GM18526 (cell line): ENCODE measurements around the gene TPK1.

Experiments
- POLR2A ChIP-seq: IDR thresholded peaks from 3 replicates; pipeline ENCODE4 v1.6.1; 2011; ENCODE audit not compliant: insufficient read length; ENCODE audit errors: extremely low read depth

The TPK1 gene

DNA sequence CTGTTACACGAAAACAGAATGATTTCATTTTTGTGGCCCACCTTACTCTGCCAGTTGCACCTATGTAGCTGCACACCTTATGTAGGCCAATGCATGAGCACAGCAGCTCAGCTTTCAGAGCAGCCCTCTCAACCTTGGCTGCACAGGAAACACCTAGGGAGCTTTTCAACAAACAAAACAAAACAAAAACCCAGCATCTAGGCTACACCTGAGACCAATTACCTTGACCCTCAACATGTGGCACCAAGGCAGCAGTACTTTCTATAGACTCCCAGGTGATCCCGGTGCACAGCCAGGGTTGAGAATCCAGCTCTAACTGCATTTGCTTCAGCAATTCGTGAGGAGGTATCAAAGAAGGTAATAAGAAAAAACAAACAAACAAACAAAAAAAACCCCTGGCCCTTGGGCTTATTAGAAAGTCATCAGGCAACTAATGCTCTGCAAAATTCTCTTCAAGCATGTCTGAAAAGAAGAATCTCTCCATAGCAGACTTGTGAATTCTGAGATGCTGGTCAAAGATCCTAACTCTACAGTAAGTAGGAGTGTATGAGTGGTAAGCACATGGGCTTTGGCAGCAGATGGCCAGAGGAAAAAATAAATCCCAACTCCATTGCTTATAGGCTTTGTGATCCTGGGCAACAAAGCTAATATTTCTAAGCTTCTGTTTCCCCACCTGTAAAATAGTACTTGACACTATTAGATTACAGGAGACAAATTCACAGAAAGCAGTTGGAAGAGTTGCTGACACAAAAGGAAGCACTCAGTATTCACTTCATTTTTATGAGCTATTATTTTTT lies 318.9 kb downstream of the TPK1 start:
- no peak for TF ChIP-seq POLR2A

DNA sequence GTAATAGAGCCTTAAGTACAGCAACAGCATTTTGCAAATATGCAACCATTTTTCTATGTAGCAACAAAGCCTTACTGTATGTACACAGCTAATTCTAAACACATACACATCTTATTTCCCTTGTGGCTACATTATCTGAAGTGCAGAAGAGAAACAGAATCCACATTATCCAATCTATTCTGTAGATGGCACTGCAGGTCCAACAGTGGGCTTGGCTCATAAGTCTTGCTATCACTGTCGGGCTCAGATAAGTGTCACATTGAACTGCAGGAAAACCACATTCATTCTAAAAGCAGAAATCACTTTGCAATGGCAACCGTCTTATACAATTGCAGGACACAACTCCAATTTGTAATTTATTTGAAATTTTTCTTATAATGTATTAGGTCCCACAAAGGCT lies 322.5 kb downstream of the TPK1 start:
- no peak for TF ChIP-seq POLR2A

DNA sequence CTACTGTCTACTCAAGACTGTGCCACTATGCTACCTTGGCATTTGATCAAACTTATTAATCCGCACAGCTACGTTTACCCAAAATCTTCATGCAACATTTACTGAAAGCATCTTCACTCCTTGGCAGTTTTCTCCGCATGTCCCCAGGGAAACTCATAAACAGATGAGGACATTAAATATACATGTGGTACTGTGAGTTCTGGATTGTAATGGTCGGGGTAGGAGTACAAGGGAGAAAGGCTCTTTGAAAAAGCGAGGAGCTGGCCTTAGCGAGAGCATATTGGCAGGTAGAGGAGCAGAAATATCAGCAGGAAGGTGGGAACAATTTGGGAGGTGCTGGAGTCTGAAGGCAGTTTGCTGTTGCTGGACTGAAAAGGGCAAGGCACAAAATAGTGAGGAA lies 325.2 kb downstream of the TPK1 start:
- TF ChIP-seq POLR2A, result no peak

DNA sequence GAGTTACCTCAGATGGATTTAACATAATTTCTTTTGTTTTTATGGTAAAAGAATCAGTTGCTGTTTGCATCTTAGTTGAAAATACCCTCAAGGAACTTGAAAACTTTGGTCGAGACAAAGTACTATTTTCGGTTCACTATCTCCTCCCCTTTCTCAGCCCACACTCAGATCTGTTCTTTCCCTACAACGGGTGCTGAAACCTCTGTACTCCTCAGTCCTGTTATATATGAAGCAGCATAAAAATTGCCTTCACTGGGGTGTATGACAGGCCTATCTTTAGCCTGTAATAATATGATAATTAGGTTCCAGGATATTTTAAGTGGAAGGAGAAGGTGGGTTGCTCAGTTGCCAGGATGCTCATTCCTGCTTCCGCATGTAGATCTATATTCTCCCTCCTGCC lies 327.2 kb downstream of the TPK1 start:
- no peak for TF ChIP-seq POLR2A

DNA sequence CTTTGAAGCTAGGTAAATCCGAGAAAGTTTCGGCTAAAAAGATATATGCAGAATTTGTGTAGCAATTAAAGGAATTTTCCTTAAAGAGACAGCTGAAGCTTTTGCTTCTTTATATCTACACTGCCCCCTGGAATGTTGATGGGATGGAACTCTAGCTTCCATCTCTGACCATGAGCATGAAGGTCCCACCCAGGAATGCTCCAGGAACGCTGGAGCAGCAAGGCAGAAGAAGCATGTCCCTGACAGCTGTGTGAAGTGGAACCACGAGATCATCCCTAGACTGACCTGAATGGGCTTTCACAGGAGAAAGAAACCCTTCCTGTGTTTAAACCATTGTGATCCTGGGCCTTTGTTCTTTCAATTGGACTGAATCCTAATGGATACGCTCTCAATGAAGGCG lies 332.6 kb downstream of the TPK1 start:
- TF ChIP-seq POLR2A, result no peak

DNA sequence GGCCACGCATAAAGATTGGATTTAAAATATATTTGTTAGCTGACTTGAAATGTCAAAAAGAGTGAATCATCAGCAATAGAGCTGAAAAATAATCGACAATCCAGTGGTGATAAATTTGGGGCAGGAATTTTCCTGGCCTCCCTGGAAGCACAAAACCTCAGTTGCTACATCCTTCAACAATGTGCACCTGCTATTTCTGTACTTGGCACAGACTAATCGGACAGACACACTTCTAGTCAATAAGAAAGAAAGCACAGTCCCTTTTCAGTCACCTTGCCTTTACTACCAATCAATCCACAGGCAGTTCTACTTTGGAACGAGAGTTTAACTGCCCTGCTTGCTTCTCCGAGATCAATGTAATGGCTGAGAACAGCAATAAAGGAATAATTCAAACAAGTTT lies 335.6 kb downstream of the TPK1 start:
- no peak for TF ChIP-seq POLR2A

DNA sequence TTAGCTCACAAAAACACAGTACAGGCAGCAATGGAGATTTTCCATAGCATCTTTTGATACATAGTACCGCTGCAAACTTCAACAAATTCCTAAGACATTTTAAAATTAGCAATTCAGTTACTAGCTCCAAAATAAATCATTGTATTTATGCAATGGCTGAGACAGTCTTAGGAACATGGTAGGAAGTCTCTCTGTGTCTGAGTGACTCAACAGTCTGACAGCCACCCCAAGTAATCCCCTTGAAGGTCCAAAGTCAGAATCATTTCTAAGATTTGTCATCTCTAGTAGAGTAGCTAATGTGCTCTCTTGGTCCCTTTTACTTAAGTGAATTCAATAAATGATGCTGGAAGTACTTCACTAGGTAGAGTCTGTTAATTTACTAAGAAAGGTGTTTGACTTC lies 338.6 kb downstream of the TPK1 start:
- no peak for TF ChIP-seq POLR2A

DNA sequence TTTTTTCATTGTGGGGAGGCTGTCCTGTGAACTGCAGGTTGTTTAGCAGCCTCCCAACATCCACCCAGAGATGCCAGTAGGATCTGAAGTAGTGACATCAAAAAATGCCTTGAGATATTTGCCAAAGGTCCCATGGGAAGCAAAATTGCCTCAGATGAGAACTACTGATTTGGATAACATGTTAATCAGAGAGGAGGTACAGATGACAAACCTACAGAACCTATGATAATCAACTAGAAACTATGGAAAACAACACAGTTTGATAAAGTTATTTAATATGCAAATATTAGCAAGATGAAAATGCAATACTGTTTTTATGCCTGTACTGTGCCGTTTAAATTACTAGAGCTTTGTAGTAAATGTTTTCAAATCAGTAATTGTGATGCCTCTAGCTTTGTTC lies 341.5 kb downstream of the TPK1 start:
- TF ChIP-seq POLR2A, result no peak

DNA sequence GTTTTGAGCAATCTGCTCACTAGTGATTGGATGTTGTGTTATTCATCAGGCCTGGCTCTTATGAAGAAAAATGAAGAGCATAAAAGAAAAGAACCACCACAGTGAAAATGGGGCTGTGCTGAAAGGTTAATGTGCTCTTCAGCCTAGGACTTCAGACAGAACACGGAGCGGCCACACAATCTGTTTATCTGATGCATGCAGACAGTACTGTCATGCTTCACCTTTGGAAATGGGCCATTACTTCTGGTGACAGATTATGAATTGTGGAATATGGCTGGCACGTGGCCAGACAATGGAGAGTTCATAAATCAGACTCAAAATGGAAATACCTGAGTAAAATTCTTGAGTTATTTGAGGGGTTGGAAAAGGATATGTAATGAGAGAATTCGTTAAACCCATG lies 346.3 kb downstream of the TPK1 start:
- TF ChIP-seq POLR2A, result no peak

DNA sequence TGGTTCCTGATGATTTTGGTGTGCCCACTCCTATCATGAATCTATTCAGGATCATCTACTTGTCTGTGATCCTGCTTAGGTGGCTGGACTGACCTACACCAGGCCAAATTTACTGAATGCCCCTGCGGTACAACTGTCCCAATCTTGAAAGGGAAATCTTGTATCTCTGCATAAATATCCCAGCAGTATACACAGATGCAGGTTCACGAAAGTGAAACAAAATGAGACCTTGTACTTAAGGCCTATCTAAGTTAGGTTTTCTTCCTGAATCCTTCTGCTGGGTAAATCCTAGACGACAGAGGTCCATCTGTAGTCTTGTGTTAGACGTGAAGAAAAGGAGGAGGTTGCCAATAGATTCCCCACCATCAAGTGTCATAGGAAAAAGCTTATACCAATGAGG lies 346.9 kb downstream of the TPK1 start:
- no peak for TF ChIP-seq POLR2A

DNA sequence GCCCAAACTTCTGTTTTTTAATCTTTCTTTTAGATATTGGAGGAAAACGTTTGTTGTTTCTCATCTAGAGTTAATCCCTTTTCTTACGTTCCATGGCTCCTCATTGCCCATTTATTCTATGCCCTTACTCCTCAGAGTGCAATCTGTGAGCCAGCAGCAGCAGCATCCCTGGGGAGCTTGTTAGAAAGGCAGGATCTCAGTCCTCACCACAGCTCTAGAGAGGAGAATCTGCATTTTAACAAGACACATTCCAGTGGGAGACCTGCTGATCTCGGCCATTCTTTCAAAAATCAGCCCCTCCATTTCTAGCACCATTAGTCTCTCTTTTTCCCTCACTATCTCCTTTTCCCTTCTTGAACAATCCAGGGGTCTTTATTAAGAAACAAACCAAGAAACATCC lies 348.0 kb downstream of the TPK1 start:
- no peak for TF ChIP-seq POLR2A

DNA sequence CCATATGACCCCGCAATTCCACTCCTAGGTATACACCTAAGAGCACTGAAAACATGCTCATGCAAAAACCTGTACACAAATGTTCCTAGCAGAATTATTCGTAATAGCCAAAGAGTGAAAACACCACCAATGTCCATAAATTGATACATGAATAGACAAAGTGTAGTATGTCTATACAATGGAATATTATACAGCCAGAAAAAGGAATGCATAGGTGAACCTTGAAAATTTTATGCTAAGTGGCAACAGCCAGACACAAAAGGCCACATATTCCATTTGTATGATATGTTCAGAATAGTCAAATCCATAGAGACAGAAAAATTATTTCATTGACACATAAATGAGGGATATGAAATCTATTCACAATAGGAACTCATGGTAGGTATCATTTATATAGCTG lies 351.4 kb downstream of the TPK1 start:
- no peak for TF ChIP-seq POLR2A

DNA sequence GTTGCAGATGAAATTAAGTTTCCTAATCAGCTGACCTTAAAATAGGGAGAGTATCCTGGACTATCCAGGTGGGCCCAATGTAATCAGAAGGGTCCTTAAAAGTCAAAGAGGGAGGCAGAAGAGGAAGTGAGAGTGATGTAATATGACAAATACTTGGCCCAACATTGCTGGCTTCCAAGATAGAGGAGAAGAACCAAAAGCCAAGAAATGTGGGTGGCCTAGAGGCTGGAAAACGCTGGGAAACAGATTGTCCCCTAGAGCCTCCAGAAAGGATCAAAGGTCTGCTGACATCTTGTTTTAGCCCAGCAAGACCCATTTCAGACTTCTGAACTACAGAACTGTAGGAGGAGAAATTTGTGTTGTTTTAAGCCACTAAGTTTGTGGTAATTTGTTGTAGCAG lies 352.7 kb downstream of the TPK1 start:
- no peak for TF ChIP-seq POLR2A

DNA sequence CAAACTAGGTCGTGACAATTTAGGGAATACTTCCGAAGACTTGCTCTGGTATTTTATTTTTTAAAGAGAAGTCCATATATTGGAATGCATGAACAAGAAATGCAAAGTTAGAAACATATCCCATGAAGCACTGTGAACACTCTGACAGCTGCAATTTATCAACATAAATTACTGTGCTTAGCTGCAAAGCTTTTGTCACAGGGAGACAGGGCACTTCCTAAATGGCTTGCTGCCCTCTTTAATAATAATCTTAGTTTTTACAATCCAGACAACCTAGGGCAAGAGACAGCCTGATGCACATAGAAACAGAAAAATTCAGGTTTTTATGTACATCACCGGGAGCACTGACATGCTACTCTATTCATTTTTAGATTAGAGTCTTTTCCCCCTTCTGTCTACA lies 354.0 kb downstream of the TPK1 start:
- no peak for TF ChIP-seq POLR2A

DNA sequence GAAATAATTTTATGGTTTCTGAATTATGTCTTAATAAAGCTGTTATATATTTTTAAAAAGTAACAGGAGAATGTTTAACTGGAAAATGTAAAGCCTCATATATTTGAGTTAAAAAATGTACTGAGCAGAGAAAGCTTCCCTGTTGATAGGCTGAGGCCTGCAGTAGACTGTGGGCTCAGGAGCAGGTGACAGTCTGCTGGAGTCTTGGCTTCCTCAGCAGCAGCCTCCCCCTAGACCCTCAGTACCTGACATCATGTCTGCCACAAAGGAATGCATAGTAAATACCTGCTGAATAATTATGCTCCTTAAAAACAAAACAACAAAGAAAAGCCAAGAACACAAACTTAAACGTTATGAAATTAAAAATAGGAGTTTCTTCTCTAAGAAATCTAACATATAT lies 358.5 kb downstream of the TPK1 start:
- TF ChIP-seq POLR2A, result no peak

DNA sequence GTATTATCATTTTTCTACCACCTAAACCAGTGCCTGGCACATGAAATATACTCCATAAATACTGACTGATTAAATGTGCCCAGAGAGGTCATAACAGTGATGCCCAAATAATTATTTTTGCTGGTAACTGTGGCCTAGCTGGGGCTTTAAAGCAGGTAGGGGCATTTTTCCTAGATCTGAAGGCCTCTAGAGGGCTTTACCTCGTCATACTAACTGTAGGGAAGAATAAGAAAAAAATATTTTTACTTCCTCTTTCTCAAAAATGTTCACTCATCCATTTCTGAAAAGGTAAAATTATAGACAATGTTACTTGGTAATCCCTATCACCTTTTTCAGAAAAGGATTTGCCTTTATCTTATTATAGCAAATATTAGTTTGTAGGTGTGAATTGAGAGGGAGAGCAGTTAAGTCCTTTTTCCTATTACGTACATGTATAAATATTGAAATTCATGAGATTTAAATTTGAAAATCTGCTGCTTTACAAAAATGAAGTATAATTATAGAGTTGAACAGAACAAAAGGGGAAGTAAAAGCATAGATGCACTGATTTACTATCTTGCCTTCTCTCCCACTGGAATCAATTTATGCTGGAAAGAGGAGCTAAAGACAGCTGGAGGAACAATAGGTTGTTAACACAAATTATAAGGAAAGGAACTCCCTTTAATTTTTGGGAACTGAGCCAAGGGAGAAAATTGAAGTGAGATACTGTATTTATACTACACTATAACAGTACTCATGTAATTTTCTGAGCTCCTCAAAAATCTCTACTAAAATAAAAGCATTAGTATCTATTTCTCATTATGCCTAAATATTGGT lies 360.8 kb downstream of the TPK1 start:
- TF ChIP-seq POLR2A, result no peak
